ENCODE data around the gene DNAJC12.
"Not testable (repeated sequence)": the region's sequence is repeated elsewhere in the genome, so short reads cannot be mapped to it uniquely, and the experiment has no call there.

The DNAJC12 gene

GRCh38 chr10:67837541-67838314, at the start of gene DNAJC12:
TSS of gene DNAJC12 (minus strand) at chr10:67838188. CDS start at chr10:67838011, 177 bp downstream.
- no peak for DNase-seq (ENCODE audit: low read depth in 2 of 2)

- peak; percentile 44 to 51 for DNase-seq (ENCODE audit: low read depth in 2 of 2)
Measured at GRCh38 chr10:67884842-67885670, 47.1 kb upstream of the DNAJC12 start.

- DNase-seq (ENCODE audit: low read depth in 2 of 2): peak; percentile 91 to 94
Measured at GRCh38 chr10:67884313-67884841, 46.4 kb upstream of the DNAJC12 start, which contains the start of gene SIRT1. TSS of gene SIRT1 (plus strand) at chr10:67884656. CDS start at chr10:67884722, 66 bp downstream.

- DNase-seq (ENCODE audit: low read depth in 2 of 2): no peak
Measured at GRCh38 chr10:67883710-67884312, 45.8 kb upstream of the DNAJC12 start.

- no peak for DNase-seq (ENCODE audit: low read depth in 2 of 2)
Measured at GRCh38 chr10:67878133-67878532, 40.1 kb upstream of the DNAJC12 start.

GRCh38 chr10:67877421-67877820, 39.4 kb upstream of the DNAJC12 start:
- not testable (repeated sequence) for DNase-seq (ENCODE audit: low read depth in 2 of 2)

- DNase-seq (ENCODE audit: low read depth in 2 of 2): no peak
Measured at GRCh38 chr10:67875340-67876238, 37.6 kb upstream of the DNAJC12 start.

GRCh38 chr10:67869996-67870395, 32.0 kb upstream of the DNAJC12 start:
- DNase-seq (ENCODE audit: low read depth in 2 of 2): no peak

- no peak for DNase-seq (ENCODE audit: low read depth in 2 of 2)
Measured at GRCh38 chr10:67868132-67868531, 30.1 kb upstream of the DNAJC12 start.

GRCh38 chr10:67864607-67865371, 26.8 kb upstream of the DNAJC12 start:
- no peak for DNase-seq (ENCODE audit: low read depth in 2 of 2)

GRCh38 chr10:67863094-67863493, 25.1 kb upstream of the DNAJC12 start:
- no peak for DNase-seq (ENCODE audit: low read depth in 2 of 2)

- DNase-seq (ENCODE audit: low read depth in 2 of 2): no peak
Measured at GRCh38 chr10:67861750-67862432, 23.9 kb upstream of the DNAJC12 start.

- DNase-seq (ENCODE audit: low read depth in 2 of 2): no peak
Measured at GRCh38 chr10:67858971-67859370, 21.0 kb upstream of the DNAJC12 start.

GRCh38 chr10:67853512-67853911, 15.5 kb upstream of the DNAJC12 start:
- no peak for DNase-seq (ENCODE audit: low read depth in 2 of 2)

GRCh38 chr10:67852761-67853160, 14.8 kb upstream of the DNAJC12 start:
- DNase-seq (ENCODE audit: low read depth in 2 of 2): no peak

- no peak for DNase-seq (ENCODE audit: low read depth in 2 of 2)
Measured at GRCh38 chr10:67851186-67851585, 13.2 kb upstream of the DNAJC12 start.

GRCh38 chr10:67849331-67850011, 11.5 kb upstream of the DNAJC12 start:
- peak; percentile 85 for DNase-seq (ENCODE audit: low read depth in 2 of 2)

- DNase-seq (ENCODE audit: low read depth in 2 of 2): no peak
Measured at GRCh38 chr10:67843284-67843683, 5.3 kb upstream of the DNAJC12 start.

GRCh38 chr10:67841737-67842136, 3.7 kb upstream of the DNAJC12 start:
- no peak for DNase-seq (ENCODE audit: low read depth in 2 of 2)
